C1 segment of cervical spinal cord (tissue), 14 donors: ENCODE results near the gene GH2.
"Not testable (repeated sequence)": the region's sequence is repeated elsewhere in the genome, so short reads cannot be mapped to it uniquely, and the experiment has no call there.

Experiments
- DNase-seq, 14 donors: peaks; one replicate each; lab custom pipeline; 2025; lab: John Stamatoyannopoulos, UW

The GH2 gene

GRCh38 chr17:63911041-63911635 is 29.4 kb upstream of the GH2 start, which contains the start of gene CSHL1:
Gene CSHL1, minus strand, starts transcription at chr17:63911258. Its CDS starts 62 bp downstream, at chr17:63911196.
- DNase-seq = no peak

- no peak for DNase-seq
Observed at GRCh38 chr17:63910096-63910495, 28.4 kb upstream of the GH2 start.

- not testable (repeated sequence) for DNase-seq
Observed at GRCh38 chr17:63909586-63909985, 27.8 kb upstream of the GH2 start.

GRCh38 chr17:63907161-63907778 is 25.5 kb upstream of the GH2 start:
- DNase-seq = not testable (repeated sequence)

GRCh38 chr17:63904796-63905195 is 23.1 kb upstream of the GH2 start:
- not testable (repeated sequence) for DNase-seq

GRCh38 chr17:63903787-63904201 is 22.1 kb upstream of the GH2 start:
- not testable (repeated sequence) for DNase-seq

GRCh38 chr17:63901971-63902370 is 20.2 kb upstream of the GH2 start:
- not testable (repeated sequence) for DNase-seq

GRCh38 chr17:63898899-63899798 is 17.4 kb upstream of the GH2 start:
- DNase-seq = not testable (repeated sequence)

GRCh38 chr17:63896524-63897354 is 15.0 kb upstream of the GH2 start, which contains the start of gene CSH1:
Gene CSH1, minus strand, starts transcription at chr17:63896574. Its CDS starts 63 bp downstream, at chr17:63896511.
- DNase-seq = not testable (repeated sequence)

GRCh38 chr17:63894821-63895220 is 13.1 kb upstream of the GH2 start:
- not testable (repeated sequence) for DNase-seq

- not testable (repeated sequence) for DNase-seq
Observed at GRCh38 chr17:63894021-63894420, 12.3 kb upstream of the GH2 start.

- DNase-seq = not testable (repeated sequence)
Observed at GRCh38 chr17:63892316-63893037, 10.7 kb upstream of the GH2 start.

- peak in 1 of 14 donors; percentile 6 for DNase-seq
Observed at GRCh38 chr17:63889026-63889848, 7.5 kb upstream of the GH2 start.

- DNase-seq = not testable (repeated sequence)
Observed at GRCh38 chr17:63885119-63885518, 3.4 kb upstream of the GH2 start.

GRCh38 chr17:63882626-63883126 is 932 bp upstream of the GH2 start:
- DNase-seq = not testable (repeated sequence)

GRCh38 chr17:63881337-63881736 is 407 bp downstream of the GH2 start:
- DNase-seq = not testable (repeated sequence)

- no peak for DNase-seq
Observed at GRCh38 chr17:63880706-63881105, 1.0 kb downstream of the GH2 start.

- not testable (repeated sequence) for DNase-seq
Observed at GRCh38 chr17:63878413-63878812, 3.3 kb downstream of the GH2 start.

- not testable (repeated sequence) for DNase-seq
Observed at GRCh38 chr17:63874693-63875092, 7.1 kb downstream of the GH2 start.
